GM18870 (cell line): ENCODE data around the gene MYCBP2.
"Not testable (repeated sequence)": the region's sequence is repeated elsewhere in the genome, so short reads cannot be mapped to it uniquely, and the experiment has no call there.

Experiments
- ATAC-seq: cut with Tn5 transposase; IDR thresholded peaks from one replicate; pipeline ENCODE4 v1.9.1; 2021; ENCODE audit warnings: moderate library complexity; ENCODE audit not compliant: unreplicated experiment

The MYCBP2 gene

DNA sequence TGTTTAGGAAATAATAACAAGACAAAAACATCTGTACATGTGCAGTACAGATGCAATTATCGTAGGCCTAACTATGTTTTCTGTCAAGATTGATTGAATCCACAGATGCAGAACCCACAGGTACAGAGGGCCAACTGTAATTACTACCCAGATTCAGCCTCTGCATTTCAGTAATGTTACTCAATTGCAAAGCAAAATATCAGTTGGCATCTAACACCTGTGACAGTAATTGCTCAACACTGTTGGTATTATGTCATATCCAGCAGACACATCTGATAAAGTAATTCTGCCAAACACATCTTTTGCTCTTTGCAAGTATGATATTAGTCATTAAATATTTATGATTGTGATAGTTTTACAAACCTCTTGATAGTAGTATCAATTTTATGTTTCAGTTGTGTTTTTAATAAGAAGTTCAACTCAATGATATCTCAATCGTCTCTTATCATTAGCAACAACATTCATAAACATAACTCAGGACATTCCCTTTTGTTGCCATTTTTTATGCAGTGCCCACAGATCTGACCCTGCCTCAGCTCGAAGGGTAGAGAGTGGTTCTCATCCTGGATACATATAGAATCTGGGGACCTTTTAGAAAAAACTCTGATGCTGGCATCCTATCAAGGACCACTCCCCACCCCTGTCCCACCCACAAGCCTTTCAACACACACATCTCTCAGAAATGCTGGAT, 104.7 kb downstream of the MYCBP2 start:
- ATAC-seq: no peak

DNA sequence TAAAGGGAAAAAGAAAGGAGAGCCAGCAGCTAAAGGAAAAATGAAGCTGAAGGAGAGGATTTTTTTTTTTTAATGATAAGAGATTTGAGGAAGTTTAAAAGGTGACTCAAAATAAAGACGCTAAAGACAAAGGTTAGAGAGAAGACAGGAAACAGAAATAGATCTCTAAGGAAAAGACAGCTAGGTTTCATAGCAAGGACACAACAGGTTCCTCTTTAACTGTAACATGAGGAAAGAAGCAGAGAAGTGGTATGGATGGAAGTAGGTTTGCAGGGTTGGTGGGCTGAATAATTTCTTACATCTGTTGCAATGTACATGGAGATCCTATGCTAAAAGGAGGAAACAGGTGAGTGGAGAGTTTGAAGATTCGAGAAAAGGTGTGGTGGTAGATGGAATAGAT, 107.5 kb downstream of the MYCBP2 start:
- no peak for ATAC-seq

DNA sequence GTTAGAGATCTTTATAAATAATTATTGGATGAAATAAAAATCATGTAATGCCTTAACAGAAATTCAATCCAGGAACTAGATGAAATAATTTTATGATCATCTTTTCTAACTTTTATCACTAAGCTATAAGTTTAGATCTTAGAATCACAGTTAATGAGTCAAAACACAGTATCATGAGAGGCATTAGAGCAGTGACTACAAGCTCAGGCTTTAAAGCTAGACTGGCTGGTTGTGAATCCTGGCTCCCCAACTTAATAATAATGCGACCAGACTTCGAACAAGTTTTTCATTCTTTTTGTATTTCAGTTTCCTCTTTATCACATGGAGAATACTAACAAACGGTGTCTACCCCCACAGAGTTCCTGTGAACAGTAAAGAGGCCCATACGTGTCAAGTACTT, 108.6 kb downstream of the MYCBP2 start:
- no peak for ATAC-seq

DNA sequence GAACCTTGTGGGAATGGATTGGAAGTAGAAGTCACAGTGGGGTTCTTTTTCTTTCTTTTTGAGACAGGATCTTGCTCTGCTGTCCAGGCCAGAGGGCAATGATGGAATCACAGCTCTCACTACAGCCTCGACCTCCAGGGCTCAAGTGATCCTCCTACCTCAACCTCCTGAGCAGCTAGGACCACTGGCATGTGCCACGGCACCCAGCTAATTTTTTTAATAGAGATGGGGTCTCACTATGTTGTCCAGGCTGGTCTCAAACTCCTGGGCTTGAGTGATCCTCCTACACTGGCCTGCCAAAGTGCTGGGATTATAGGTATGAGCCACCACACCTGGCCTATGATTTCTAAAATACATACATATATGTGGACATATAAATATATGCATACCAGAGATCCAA, 111.4 kb downstream of the MYCBP2 start:
- no peak for ATAC-seq

DNA sequence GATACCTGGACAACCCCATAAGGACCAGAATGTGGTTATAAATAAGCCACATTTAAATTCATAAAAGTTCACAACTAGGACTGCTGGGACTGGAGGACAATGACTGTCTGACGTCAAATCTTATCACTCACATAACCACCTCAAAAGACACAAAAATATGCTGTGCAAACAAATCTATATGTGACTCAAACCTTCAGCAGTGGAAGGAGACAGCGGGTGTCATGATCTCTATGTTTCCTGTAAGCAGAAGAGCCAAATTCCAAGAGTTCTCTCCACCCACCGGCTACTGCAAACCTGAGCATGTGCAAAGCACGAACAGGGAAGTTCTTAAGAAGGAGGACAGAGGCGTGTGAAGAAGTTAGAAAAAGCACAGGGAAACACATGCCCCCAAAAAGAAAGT, 113.2 kb downstream of the MYCBP2 start:
- ATAC-seq: no peak

DNA sequence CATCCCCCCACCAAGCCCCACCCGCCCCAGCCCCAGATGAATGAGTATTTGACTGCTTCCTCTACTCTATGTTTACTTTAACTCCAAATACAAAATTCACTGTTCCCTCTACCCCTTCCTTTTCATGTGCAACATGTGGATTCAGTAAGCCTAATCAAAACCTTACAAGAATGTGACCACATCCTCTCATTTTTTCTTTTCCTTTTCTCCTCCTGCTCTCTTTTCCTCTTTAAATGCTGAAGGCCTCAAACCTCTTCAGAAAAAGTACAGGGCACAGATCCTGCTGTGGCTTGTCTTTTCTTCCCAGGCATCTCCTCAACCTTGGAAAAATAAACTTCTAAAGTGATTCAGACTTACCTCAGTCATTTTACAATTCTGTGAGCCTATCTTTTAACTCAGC, 119.0 kb downstream of the MYCBP2 start:
- ATAC-seq: no peak

DNA sequence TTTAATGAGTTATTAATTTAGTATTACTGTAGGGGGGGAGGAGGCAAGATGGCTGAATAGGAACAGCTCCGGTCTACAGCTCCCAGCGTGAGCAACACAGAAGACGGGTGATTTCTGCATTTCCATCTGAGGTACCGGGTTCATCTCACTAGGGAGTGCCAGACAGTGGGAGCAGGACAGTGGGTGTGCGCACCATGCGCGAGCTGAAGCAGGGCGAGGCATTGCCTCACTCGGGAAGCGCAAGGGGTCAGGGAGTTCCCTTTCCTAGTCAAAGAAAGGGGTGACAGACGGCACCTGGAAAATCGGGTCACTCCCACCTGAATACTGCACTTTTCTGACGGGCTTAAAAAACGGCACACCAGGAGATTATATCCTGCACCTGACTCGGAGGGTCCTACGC, 127.9 kb downstream of the MYCBP2 start:
- ATAC-seq: not testable (repeated sequence)

DNA sequence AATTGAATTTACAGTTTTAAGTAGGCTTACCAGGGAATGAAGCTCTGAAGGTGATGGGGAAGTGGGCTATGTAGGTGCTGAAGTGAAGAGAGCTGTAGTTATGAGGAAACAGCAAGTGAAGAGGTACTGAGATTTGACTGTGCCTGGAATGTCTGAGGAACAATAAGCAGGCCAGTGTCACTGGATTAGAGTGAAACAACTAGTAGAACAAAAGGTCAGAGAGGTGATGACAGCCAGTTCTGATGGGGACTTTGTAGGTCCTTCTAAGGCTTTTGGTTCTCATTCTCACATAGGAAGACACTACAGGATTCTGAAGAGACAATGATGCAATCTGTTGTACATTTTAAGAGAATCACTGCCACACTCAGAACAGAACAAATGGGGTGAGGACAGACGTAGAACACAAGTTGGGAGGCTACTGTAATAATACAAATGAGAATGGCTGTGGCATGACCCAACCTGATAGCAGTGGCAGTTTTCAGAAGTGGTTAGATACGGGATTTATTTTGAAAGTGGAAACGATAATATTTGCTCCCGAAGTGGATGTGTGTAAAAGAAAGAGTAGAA, 130.8 kb downstream of the MYCBP2 start:
- ATAC-seq: no peak

DNA sequence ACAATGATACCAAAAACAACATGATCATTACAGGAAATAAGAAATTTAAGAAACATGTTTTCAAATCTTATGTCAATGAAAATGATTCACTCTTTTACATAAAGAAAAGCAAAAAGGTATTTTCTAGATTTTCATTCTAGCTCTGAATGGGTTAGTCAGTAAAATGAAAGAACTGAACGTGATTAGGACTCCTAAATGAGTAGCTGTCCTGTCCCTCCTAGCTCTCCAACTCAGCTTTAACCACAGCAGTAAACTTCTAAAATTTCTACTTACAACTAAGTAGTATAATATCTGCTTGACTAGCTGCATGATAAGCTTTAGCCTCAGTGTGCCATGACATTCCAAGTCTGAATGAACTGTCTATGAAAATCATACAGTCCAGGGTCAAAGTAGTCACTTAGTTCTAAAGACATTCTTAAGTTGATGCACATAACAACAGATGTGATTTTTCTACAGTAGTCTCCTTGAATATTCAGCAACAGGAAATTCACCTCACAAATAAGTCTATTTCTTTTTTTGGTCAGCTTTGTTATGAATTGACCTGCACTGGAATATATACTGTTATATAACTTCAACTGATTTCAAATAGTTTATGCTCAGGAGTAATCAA, 136.4 kb downstream of the MYCBP2 start:
- no peak for ATAC-seq

DNA sequence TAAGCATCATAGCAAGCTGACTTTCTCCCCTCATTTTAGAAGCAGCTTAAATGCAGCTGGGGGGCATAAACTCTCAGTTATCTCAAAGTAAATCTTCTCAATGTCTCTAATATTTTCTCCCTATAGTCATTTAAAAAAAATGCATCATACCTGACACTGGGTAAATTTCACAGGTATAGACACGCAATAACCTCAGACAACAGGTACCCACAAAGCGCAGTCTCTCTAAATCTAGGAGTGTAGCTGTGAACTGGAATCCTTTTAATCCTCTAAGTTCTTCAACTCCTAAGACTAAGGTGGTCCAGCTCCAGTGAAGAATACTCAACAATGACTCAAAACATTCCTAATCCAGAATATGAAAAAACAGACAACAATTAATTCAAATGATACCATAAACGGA, 141.2 kb downstream of the MYCBP2 start:
- ATAC-seq: no peak

DNA sequence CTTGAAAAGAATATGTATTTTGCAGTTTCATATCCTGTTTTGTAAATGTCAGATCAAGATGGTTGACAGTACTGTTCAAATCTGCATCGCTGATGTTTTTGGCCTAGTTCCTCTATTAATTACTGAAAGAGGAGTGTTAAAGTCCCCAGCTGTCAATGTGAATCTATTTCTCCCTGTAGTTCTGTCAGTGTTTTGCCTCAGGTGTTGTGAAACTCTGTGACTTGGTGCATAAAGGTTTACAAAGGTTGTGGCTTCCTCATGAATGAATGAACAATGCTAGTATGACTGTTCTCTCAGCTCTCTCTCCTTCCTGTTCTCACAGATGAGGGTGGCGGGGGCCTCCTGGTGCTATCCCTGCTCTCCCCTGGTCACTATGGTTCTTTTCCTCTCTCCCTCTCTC, 142.4 kb downstream of the MYCBP2 start:
- ATAC-seq: peak; percentile 98

DNA sequence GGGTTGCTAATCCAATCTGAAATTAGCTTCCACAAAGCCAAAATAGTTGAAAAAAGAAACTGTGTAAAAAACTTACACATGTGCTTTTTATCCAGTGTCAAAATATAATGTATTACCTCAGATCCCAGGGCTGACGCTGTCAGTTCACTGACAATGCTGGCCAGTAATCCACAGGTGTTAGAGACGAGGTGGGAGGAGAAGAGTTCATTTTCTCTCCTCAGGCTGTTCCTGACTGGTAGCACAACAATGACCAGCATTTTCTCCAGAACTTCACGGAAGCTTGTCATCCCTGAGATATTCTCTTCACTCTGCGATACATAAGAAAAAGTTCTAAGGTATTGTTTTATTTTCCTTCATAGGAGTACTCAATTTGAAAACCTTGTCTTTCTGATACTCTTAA, 146.9 kb downstream of the MYCBP2 start:
- no peak for ATAC-seq

DNA sequence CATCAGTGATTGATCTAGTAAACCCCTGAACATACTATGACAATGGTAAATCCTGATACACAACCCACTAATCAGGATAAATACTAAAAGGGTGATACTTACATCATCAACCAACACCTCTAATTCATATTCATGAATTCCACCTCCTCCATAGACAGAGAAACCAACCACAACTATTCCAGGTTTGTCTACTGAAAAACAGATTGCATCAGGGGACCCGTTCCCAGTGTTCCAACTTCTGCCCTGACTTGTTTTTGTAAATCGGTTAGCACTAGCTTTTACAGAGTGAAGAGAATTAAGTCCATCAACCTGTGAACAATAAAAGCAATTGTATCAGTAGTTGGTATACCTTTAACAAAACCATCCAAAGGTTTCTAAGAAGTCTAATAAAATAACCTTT, 149.2 kb downstream of the MYCBP2 start:
- no peak for ATAC-seq

DNA sequence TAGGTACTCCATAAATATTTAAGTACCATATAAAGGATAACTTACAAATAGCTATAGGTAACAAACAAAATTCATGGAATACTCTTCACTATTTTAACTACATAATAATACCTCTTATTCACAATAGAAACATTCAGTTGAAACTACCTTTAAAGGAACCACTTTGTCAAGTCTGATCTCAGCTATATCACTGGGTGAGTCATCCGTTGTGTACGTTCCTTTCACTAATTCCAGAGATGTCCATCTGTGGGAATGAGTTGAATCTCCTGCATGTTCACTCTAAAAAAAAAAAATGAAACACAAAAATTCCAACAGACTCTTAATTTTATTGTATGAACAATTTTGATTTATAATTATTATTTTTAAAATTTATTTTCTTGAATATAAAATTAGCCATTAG, 150.5 kb downstream of the MYCBP2 start:
- no peak for ATAC-seq

DNA sequence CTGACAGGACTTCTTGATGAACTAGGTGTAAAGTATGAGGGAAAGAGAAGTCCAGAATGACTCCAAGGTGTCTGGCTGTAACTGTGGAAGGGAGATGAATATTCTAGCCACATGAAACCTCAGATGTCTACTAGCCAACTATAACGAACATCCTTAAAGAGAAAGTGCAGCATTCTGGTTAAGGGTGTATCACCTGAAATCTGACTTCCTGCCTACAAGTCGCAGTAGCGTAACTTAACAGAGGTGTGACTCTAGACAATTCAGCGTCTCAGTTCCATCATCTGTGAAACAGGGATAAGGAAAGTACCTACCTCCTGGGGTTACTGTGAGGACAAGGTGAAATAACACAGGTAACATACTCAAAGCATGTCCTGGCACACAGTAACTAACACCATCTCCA, 154.2 kb downstream of the MYCBP2 start:
- no peak for ATAC-seq

DNA sequence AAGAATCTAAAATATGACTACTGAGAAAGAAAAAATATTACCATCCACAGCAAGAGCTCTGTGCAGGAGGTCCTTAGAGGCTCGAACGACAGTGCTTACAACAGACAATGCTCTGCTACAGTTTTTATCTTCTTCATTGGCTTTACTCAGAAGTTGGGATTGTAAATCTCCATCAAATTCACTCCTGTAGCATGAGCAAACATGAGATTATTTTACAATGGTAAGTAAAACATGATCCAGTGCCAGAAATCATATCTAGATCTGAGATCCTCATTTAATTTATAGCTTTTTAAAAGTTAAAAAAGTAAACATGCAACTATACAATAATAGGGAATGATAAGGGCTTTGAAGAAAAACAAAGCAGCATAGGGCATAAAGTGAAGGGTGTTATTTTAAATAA, 155.4 kb downstream of the MYCBP2 start:
- ATAC-seq: no peak

DNA sequence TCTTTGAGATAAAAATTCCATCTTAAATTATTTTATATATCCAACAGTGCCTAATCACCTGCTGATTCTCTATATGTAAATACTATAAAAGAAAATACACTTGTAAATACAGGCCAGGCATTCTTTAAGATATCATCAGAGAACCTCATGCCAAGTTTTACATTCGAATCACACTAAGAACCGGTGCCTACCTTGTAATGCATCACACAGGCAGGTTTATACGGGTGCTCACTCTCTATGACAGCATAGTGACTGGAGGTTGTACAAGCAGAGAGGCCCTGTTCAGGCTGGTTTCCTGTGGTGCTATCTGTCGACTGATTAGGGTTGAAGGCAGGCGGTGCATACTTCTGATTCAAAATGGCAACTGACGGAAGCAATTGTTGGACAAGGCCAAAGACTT, 158.7 kb downstream of the MYCBP2 start:
- no peak for ATAC-seq

DNA sequence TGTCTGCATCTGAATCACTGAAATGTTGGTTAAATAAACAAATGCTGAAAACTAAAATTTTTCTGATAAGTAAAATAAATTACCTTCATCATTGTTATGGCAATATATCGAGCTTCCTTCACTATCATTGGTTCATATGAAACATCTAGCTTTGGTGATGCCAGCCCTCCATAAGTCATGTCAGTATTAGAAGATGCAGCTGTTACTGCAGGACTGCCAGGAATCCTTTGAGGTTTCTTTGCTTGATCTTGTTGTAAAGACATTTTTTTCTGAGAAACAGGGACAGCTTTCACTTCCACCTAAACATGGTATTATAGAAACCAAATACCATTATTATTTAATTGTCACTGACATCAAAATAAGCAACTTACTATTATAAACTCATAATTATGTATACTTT, 176.2 kb downstream of the MYCBP2 start:
- no peak for ATAC-seq

DNA sequence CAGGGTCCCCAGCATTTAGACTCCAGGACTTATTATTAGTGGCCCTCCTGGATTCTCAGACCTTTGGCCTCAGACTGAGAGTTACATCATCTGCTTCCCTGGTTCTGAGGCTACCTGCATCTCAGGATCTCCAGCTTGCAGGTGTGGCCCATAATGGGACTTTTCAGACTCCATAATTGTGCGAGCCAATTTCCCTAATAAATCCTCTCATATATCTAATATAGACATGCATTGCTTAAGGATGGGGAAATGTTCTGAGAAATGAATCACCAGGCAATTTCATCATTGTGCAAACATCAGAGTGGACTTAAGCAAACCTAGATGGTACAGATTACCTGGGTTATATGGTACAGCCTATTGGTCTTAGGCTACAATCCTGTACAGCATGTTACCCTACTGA, 183.5 kb downstream of the MYCBP2 start:
- no peak for ATAC-seq

DNA sequence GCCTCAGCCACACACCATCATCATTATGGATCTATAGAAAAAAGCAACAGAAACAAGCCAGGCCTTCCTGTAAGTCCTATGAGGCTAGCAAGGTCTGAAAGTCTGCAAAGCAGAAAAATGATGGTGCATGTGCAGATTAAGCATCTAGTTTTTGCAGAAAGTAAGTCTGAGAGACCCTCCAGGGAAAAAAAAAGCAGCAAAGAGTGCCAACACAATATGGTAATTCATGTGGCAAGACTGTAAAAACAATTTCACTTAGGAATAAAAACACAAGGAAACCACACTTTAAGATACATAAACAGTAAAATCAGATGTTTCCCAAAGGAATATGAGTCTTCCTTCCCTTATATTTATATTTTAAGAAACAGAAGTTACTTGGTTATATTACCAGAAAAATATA, 187.6 kb downstream of the MYCBP2 start:
- no peak for ATAC-seq

DNA sequence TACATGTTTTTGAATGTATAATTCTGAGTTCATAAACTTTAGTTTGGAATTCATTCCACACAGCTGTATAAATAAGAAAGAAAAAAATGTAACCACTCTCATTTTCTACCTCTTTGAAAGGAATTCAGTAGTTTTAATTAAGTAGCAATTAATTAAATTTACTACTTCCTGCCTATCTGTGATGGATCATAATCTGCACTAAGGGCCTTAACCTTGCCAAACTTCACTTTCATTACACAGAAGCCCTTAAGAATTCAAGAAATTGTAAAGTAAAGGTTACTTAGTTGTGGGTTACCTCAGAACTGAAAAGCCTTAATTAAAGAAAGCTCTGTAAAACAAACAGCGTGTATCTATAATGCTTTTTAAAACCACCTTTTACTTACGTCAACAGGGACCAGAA, 188.1 kb downstream of the MYCBP2 start:
- ATAC-seq: no peak

DNA sequence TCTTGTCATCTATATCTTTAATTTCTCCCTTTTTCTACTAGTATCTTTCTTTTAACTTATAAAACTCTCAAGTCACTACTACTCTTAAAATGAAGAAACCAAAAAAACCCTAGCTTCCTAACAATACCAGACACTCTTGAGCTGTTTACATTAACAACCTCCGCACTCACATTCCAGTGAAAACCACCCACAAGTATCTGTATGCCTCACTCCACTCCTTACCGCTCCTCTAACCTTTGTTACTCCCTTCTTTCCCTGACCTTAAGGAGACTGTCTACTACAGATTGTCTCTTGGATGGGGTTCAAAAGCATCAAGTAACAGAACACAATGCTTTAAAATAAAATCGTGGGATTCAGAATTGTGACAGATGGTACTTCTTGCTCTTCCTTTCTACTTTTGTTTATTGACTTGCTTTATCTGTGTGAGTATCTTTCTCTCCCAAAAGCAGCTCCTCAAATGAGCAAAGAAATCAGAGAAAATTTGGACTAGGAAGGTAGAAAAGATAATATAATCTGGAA, 189.9 kb downstream of the MYCBP2 start:
- no peak for ATAC-seq

DNA sequence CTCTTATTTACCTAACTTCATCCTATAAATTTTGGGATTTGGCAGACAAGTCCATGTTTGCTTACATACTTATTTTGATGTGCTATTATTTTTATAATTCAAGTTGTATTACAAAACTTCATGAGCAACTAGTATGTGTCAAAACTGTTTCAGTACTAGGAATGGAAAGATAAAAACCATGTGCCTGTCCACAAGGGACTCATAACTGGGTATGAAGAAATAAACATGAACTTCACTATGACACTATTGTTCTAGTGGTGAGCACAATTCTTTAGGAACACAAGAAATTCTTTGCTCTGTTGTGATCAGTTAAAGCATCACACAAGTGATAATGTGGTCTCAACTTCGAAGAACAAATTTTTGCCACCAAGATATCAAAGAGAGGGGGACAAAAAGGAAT, 202.5 kb downstream of the MYCBP2 start:
- no peak for ATAC-seq
